Measurements from ENCODE around the gene VRK3. TPM values are rescaled to one million over a fixed set of nuclear protein-coding genes. Genes with fewer than 3 reads are reported as not detected.

The VRK3 gene
- total and polyA plus RNA-seq, 7 donors, result 17.4 to 51.6 (median 30.7) TPM

DNA sequence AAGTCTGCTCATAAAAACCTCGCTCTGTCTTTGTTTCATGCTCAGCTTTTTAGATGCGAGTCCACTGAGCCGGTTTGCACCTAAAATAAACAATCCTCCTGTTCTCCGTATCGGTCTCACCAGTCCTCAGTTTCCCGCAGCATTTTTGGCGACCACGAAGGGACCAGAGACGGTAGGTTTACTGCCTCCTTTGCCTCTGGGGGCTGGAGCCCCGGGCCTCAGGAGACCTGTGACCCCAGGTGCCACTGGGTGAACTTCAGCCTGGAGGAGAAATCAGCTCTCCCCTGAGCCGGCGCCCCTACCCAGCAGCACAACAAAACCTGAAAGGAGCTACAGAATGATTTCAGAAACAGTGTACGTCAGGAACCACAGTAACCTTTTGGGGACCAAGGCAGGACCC lies 72.3 kb downstream of the VRK3 start:
- TF ChIP-seq EP300 (IDR thresholded peaks at IDR 0.05) (no peak), POLR2AphosphoS5 (IDR thresholded peaks at IDR 0.05) (no peak), POLR2A (IDR thresholded peaks at IDR 0.05) (no peak)
- TF ChIP-seq, protein P1, sequence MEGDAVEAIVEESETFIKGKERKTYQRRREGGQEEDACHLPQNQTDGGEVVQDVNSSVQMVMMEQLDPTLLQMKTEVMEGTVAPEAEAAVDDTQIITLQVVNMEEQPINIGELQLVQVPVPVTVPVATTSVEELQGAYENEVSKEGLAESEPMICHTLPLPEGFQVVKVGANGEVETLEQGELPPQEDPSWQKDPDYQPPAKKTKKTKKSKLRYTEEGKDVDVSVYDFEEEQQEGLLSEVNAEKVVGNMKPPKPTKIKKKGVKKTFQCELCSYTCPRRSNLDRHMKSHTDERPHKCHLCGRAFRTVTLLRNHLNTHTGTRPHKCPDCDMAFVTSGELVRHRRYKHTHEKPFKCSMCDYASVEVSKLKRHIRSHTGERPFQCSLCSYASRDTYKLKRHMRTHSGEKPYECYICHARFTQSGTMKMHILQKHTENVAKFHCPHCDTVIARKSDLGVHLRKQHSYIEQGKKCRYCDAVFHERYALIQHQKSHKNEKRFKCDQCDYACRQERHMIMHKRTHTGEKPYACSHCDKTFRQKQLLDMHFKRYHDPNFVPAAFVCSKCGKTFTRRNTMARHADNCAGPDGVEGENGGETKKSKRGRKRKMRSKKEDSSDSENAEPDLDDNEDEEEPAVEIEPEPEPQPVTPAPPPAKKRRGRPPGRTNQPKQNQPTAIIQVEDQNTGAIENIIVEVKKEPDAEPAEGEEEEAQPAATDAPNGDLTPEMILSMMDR (IDR thresholded peaks at IDR 0.05), result no peak
- H3K9me3 ChIP-seq, result no peaks in the 10 kb centered on the region
- peaks cover 0 to 49% (median 38%) of the 10 kb centered on the region in 4 donors for H3K4me1 ChIP-seq
- H3K36me3 ChIP-seq, result no peaks in the 10 kb centered on the region
- WGBS, 2 donors, result 55 to 72% methylated on average over 13 of the region's 13 CpGs
- peaks cover 0 to 14% (median 0%) of the 10 kb centered on the region in 3 donors for H3K27me3 ChIP-seq
- intact Hi-C loops (cut with DNase I), result no loop called here
- no peak overlapping the region for H3K4me3 ChIP-seq
- peak overlapping the region in 2 of 4 donors; percentile 4 to 38 for H3K27ac ChIP-seq
- no peak for DNase-seq

DNA sequence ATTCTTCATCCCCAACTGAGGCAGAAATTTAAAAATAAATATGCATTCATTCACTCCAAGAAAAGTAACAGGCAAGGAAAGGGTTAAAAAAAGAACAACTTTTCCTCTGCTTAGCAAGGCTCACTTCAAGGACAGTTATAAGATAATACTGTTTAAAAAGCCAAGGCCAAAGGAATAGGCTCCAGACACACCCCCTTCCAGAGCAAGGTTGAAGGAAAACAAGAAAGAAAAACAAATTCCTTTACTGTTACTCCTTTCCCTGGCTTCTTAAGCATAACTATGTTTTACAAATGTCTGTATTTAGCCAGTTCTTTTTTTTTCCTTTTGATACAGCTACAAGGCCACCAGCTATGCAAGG lies 72.7 kb downstream of the VRK3 start:
- DNase-seq, result no peak
- Histone ChIP-seq H3K27me3 (peaks cover 0 to 10% (median 0%) of the 10 kb centered on the region in 3 donors), H3K4me3 (no peak overlapping the region), H3K9me3 (no peaks in the 10 kb centered on the region), H3K27ac (peak overlapping the region in 2 of 4 donors; percentile 2 to 38), H3K36me3 (no peaks in the 10 kb centered on the region), H3K4me1 (peaks cover 0 to 49% (median 38%) of the 10 kb centered on the region in 4 donors)
- no peak for TF ChIP-seq EP300 (IDR thresholded peaks at IDR 0.05)
- no peak for TF ChIP-seq POLR2AphosphoS5 (IDR thresholded peaks at IDR 0.05)
- no peak for TF ChIP-seq POLR2A (IDR thresholded peaks at IDR 0.05)
- intact Hi-C loops (cut with DNase I), result no loop called here

DNA sequence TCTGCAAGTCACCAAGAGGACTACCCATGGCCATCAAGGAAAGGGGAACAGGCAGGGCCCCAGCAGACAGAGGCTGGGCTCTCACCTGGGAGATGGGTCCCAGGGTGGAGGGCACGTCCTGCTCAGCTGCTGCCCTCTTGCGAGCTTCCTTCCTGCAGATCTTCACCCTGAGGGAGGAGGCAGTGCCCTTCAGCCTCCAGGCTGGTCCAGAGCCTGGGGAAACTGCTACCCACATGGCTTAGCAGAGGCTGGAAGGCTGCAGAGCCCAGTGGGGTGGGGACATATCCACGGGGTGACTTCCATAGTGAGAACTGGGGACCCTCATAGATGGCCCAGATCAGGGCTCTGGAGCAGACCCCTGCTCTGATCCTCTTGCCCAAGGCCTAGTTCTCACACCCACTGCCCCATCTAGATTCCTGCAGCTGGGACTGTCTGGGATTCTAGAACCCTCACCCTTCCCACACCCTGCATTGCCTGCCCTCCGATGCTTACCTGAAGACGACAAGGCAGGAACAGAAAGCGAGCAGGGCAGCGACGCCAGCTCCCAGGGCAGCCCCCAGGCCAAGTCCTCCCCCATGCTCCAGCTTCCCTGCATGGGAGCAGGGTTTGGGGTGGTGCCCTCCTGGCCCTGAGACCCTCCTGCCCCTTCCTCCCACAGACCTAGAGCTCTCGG lies 73.2 kb downstream of the VRK3 start:
- no peak for TF ChIP-seq POLR2A (IDR thresholded peaks at IDR 0.05)
- TF ChIP-seq POLR2AphosphoS5 (IDR thresholded peaks at IDR 0.05), result no peak
- TF ChIP-seq, protein P1 (IDR thresholded peaks at IDR 0.05), result no peak
- TF ChIP-seq EP300 (IDR thresholded peaks at IDR 0.05), result no peak
- H3K36me3 ChIP-seq, result no peaks in the 10 kb centered on the region
- no peaks in the 10 kb centered on the region for H3K9me3 ChIP-seq
- DNase-seq, result no peak
- peak overlapping the region in 2 of 4 donors; percentile 2 to 38 for H3K27ac ChIP-seq
- no peak overlapping the region for H3K4me3 ChIP-seq
- peaks cover 0 to 7% (median 0%) of the 10 kb centered on the region in 3 donors for H3K27me3 ChIP-seq
- intact Hi-C loops (cut with DNase I), result no loop called here
- peaks cover 0 to 49% (median 38%) of the 10 kb centered on the region in 4 donors for H3K4me1 ChIP-seq
- 82% methylated on average over 9 of the region's 9 CpGs for WGBS, 2 donors

DNA sequence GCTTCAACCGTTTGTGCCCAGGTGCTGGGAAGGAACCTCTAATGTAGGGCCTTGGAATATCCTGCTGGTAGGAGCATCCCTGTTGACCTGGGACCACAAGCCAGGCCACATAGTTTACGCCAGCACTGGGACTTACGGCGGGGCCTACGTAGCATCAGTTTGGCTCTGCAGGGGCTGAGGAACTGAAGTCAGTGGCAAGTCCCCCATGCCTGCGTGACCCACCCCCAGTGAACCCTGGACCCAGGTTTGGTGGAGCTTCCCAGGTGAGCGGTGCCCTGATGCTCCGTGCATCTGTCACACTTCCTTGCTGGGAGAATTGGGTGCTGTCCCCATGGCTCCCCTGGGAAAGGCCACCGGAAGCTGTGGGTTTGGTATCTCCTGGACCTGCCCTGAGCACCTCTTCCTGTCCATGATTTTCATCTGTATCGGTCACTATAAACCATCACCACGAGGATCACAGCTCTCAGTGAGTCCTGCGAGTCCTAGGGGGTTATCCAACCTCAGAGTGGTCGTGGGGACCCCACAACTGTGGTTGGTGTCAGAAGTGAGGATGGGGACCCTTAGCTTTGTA lies 74.1 kb downstream of the VRK3 start:
- no peaks in the 10 kb centered on the region for H3K9me3 ChIP-seq
- DNase-seq, result no peak
- H3K27ac ChIP-seq, result no peak overlapping the region
- peaks cover 0 to 5% (median 0%) of the 10 kb centered on the region in 3 donors for H3K27me3 ChIP-seq
- H3K4me3 ChIP-seq, result no peak overlapping the region
- intact Hi-C loops (cut with DNase I), result no loop called here
- peaks cover 0 to 48% (median 38%) of the 10 kb centered on the region in 4 donors for H3K4me1 ChIP-seq
- H3K36me3 ChIP-seq, result no peaks in the 10 kb centered on the region
- 86 to 88% methylated on average over 13 of the region's 13 CpGs for WGBS, 2 donors
- TF ChIP-seq POLR2AphosphoS5 (IDR thresholded peaks at IDR 0.05) (no peak), POLR2A (IDR thresholded peaks at IDR 0.05) (no peak), EP300 (IDR thresholded peaks at IDR 0.05) (no peak)
- TF ChIP-seq, protein P1 (IDR thresholded peaks at IDR 0.05), result no peak

DNA sequence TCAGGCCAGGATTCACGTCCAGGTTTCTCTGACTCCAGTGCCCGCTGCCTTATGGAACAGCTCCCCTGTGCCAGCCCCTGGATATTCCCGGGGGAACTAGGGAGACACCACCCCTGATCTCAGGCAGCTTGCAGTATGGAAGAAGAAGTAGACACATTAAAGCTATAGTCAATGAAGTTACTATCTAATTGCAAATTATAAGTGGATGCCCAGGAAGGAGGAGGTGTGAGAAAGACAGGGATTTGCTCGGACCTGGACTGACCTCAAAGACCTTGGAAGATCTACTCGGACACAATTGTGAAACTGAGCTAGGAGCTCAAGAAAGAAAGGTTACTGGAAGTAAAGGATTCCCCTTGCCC lies 74.6 kb downstream of the VRK3 start:
- no peaks in the 10 kb centered on the region for H3K36me3 ChIP-seq
- H3K27me3 ChIP-seq, result peaks cover 0 to 5% (median 0%) of the 10 kb centered on the region in 3 donors
- H3K4me3 ChIP-seq, result no peak overlapping the region
- WGBS, 2 donors, result 59 to 86% methylated on average over 5 of the region's 5 CpGs
- H3K4me1 ChIP-seq, result peaks cover 0 to 46% (median 36%) of the 10 kb centered on the region in 4 donors
- intact Hi-C loops (cut with DNase I), result no loop called here
- no peak for DNase-seq
- TF ChIP-seq, protein P1 (IDR thresholded peaks at IDR 0.05), result no peak
- no peak for TF ChIP-seq POLR2A (IDR thresholded peaks at IDR 0.05)
- no peak for TF ChIP-seq POLR2AphosphoS5 (IDR thresholded peaks at IDR 0.05)
- TF ChIP-seq EP300 (IDR thresholded peaks at IDR 0.05), result no peak
- H3K9me3 ChIP-seq, result no peaks in the 10 kb centered on the region
- no peak overlapping the region for H3K27ac ChIP-seq

Measured in sigmoid colon (tissue), 7 donors.